K562 (cell line): ENCODE measurements around the gene BMP2K. TPM values are rescaled to one million over a fixed set of nuclear protein-coding genes. Genes with fewer than 3 reads are reported as not detected.

Experiments used
- ATF1 ChIP-seq, 2 experiments: fragments of 450-650 bp in 1 of 2; IDR thresholded peaks; 2 replicates each; pipeline ENCODE4 v1.6.1; 2016; ENCODE audit warnings: missing compliant biosample characterization in 1 of 2, missing genetic modification characterization in 1 of 2
- CXXC5 ChIP-seq: fragments of 250-450 bp; sonication (Bioruptor Pico); IDR thresholded peaks from 2 replicates; pipeline ENCODE4 v1.8.0; 2022; ENCODE audit warnings: inconsistent platforms, mild to moderate bottlenecking, moderate library complexity
- GATAD2B ChIP-seq: fragments of 450-650 bp; IDR thresholded peaks from 2 replicates; pipeline ENCODE4 v1.6.1; 2017; ENCODE audit warnings: mild to moderate bottlenecking, borderline replicate concordance
- GTF2A2 ChIP-seq: IDR thresholded peaks from 2 replicates; pipeline ENCODE4 v1.6.1; 2016; ENCODE audit warnings: mild to moderate bottlenecking, missing genetic modification characterization, missing compliant biosample characterization
- GTF2F1 ChIP-seq: IDR thresholded peaks from 2 replicates; pipeline ENCODE4 v1.6.1; 2011; ENCODE audit warnings: low read depth, low read length, improper control_type of control experiment
- HMBOX1 ChIP-seq: sonication (generic); IDR thresholded peaks from 2 replicates; pipeline ENCODE4 v1.6.1; 2016
- MYC ChIP-seq, 2 experiments: fragments of 250-450 bp in 1 of 2; sonication (Bioruptor Pico) in 1 of 2; IDR thresholded peaks; 2 replicates each; pipeline versions ENCODE4 v1.5.1 to v1.6.1; 2012 to 2021; ENCODE audit warnings: low read depth in 2 of 2, borderline replicate concordance in 1 of 2, improper control_type of control experiment in 1 of 2, low read length in 1 of 2, mild to moderate bottlenecking in 1 of 2, moderate library complexity in 1 of 2
- POLR2AphosphoS5 ChIP-seq: IDR thresholded peaks from 2 replicates; pipeline ENCODE4 v1.6.1; 2011; ENCODE audit warnings: mild to moderate bottlenecking, low read depth, low read length, moderate library complexity; ENCODE audit not compliant: control insufficient read depth, insufficient read depth
- SAFB2 ChIP-seq: fragments of 200-400 bp; formaldehyde crosslinking; IDR thresholded peaks from 2 replicates; pipeline ENCODE4 v1.6.1; 2018; ENCODE audit warnings: borderline replicate concordance, low read length, low read depth, moderate library complexity; ENCODE audit not compliant: severe bottlenecking
- SMARCA4 ChIP-seq: fragments of 450-650 bp; IDR thresholded peaks from 2 replicates; pipeline ENCODE4 v1.6.1; 2016
- SMARCA5 ChIP-seq: fragments of 450-650 bp; IDR thresholded peaks from 2 replicates; pipeline ENCODE4 v1.6.1; 2016
- TRIM25 ChIP-seq: fragments of 450-650 bp; IDR thresholded peaks from 2 replicates; pipeline ENCODE4 v1.7.0; 2016; ENCODE audit warnings: borderline replicate concordance
- ZBTB12 ChIP-seq: fragments of 250-450 bp; sonication (Bioruptor Pico); IDR thresholded peaks from 2 replicates; pipeline ENCODE4 v1.4.0; 2020
- ZKSCAN1 ChIP-seq: fragments of 150-350 bp; IDR thresholded peaks from 2 replicates; pipeline ENCODE4 v1.6.1; 2016; ENCODE audit warnings: low read depth, low read length
- ZMIZ1 ChIP-seq, 2 experiments: fragments of 150-350 bp in 1 of 2; IDR thresholded peaks; 2 replicates each; pipeline ENCODE4 v1.6.1; 2012 to 2016; ENCODE audit warnings: low read depth in 2 of 2, low read length in 2 of 2, mild to moderate bottlenecking in 1 of 2, moderate library complexity in 1 of 2
- ZNF668 ChIP-seq: fragments of 250-450 bp; sonication (Bioruptor Pico); IDR thresholded peaks from 2 replicates; pipeline ENCODE4 v1.8.0; 2022; ENCODE audit warnings: mild to moderate bottlenecking, inconsistent platforms
- polyA plus RNA-seq, 8 experiments: library from polyadenylated mRNA; depleted of rRNA in 4 of 8; stranded (reverse) in 5 of 8; unstranded in 3 of 8; fragments of >200 nt; fragmentation: Nextera tagmentation in 2 of 8; fragmentation: Illumina TruSeq in 1 of 8; extraction: Ambion mirVana in 2 of 8; extraction: Trizol in 1 of 8; gene quantifications; 2 replicates each; pipeline versions ENCODE4 v1.2.1 to v1.2.3, GENCODE V29; 2011 to 2014; ENCODE audit warnings: inconsistent platforms in 1 of 8, missing spikeins in 1 of 8
- total RNA-seq, 7 experiments: library from RNA; depleted of rRNA in 6 of 7; stranded (reverse); fragments of >200 nt in 6 of 7; fragmentation: Illumina TruSeq in 2 of 7; extraction: Trizol in 2 of 7; gene quantifications; 2 replicates each; pipeline versions ENCODE4 v1.2.1 to v1.2.3, GENCODE V29; 2011 to 2021; ENCODE audit warnings: low replicate concordance in 1 of 7

Gene BMP2K
- total and polyA plus RNA-seq, 9 of the 15 experiments (the other 6 are each of a cell fraction or from before 2014, with no cell fraction given), result 17.0 to 217 (median 104) TPM

- TF ChIP-seq ZMIZ1 (IDR thresholded peaks at IDR 0.05; ENCODE audit: low read depth in 2 of 2, low read length in 2 of 2) (0 out of 4 replicates have a peak, but pooled peaks of 1 of the 2 experiments have one; percentile 39), CXXC5 (peak; percentile 89), GATAD2B (peak; percentile 92), SMARCA4 (no peak), ZKSCAN1 (0 out of 2 replicates have a peak, but pooled peaks have one; percentile 39), SAFB2 (no peak), HMBOX1 (no peak), ATF1 (CRISPR knock-in tag; IDR thresholded peaks at IDR 0.05) (peak; percentile 71; the same call in 1 of the 2 replicates), ATF1 (tag; IDR thresholded peaks at IDR 0.05) (peak; percentile 90), ZNF668 (CRISPR knock-in tag) (no peak), POLR2AphosphoS5 (peak; percentile 65), GTF2F1 (peak; percentile 60; the same call in 1 of the 2 replicates), ZBTB12 (CRISPR knock-in tag) (peak; percentile 90), SMARCA5 (no peak), TRIM25 (0 out of 2 replicates have a peak, but pooled peaks have one; percentile 42), MYC (IDR thresholded peaks at IDR 0.05; ENCODE audit: low read depth, low read length) (peak; percentile 71), MYC (CRISPR knock-in tag; IDR thresholded peaks at IDR 0.05; ENCODE audit: borderline replicate concordance, low read depth) (no peak), GTF2A2 (no peak)
Observed at GRCh38 chr4:78938868-78939666, 162.9 kb downstream of the BMP2K start, which contains the start of gene PAQR3 (continued).
